K562 (cell line): ENCODE measurements around the gene NLK. TPM values are rescaled to one million over a fixed set of nuclear protein-coding genes. Genes with fewer than 3 reads are reported as not detected.

ENCODE experiments used
- ATAC-seq: fragments of 200-7000 bp; cut with Tn5 transposase; 3 replicates; pipeline ENCODE4 v1.9.1; 2020; ENCODE audit warnings: moderate library complexity
- BruUV-seq: library from RNA; stranded (reverse); fragments of 400-500 nt; replicated peaks from 2 replicates; lab custom pipeline; 2021; lab: Mats Ljungman, UMichigan
- CTCF ChIA-PET: fragments of 300-600 bp; formaldehyde crosslinking; extraction: SDS; loops from one replicate; lab custom pipeline; 2021; ENCODE audit warnings: low intra/inter-chr PET ratio; lab: Yijun Ruan, JAX
- POLR2A ChIA-PET: fragments of 300-600, 350-650 bp; sonication (Branson Sonifier 250); formaldehyde crosslinking; extraction: SDS; loops from one replicate; lab custom pipeline; 2021; ENCODE audit warnings: antibody characterized with exemption, inconsistent platforms; lab: Yijun Ruan, JAX
- DNase-seq, 4 experiments: peaks; one replicate each; pipeline versions ENCODE4 v3.0.0 to v3.0.0-alpha.2; 2011 to 2018; ENCODE audit warnings: low spot score in 3 of 4, mixed read lengths in 3 of 4; ENCODE audit errors: extremely low read depth in 1 of 4
- FAIRE-seq: peaks from 2 replicates; lab custom pipeline; 2011; peaks lifted over from hg19 to GRCh38; lab: Jason Lieb, UNC
- H2AFZ ChIP-seq: 2 replicates; pipeline ENCODE4 v1.6.0; 2011; ENCODE audit warnings: low read depth, low read length, control low read depth, inconsistent platforms
- H3K27ac ChIP-seq: fragments of 200-600 bp; 3 replicates; pipeline ENCODE4 v1.8.0; 2011; ENCODE audit warnings: low read depth, mild to moderate bottlenecking, control low read depth, inconsistent platforms, low read length, moderate library complexity, mixed read lengths; ENCODE audit errors: extremely low read depth
- H3K27me3 ChIP-seq, 2 experiments: fragments of 300-600 bp in 1 of 2; 2 replicates in 1 of 2; 3 replicates in 1 of 2; pipeline versions ENCODE4 v1.6.0 to v1.8.0; 2011; ENCODE audit warnings: inconsistent platforms in 2 of 2, low read length in 2 of 2, mild to moderate bottlenecking in 1 of 2, mixed read lengths in 1 of 2, moderate library complexity in 1 of 2; ENCODE audit not compliant: control insufficient read depth in 2 of 2, insufficient read depth in 2 of 2
- H3K36me3 ChIP-seq: fragments of 300-600 bp; 3 replicates; pipeline ENCODE4 v1.8.0; 2011; ENCODE audit warnings: mild to moderate bottlenecking, low read length, inconsistent platforms; ENCODE audit not compliant: control insufficient read depth, insufficient read depth
- H3K4me1 ChIP-seq, 2 experiments: fragments of 200-600 bp in 1 of 2; replicated peaks in 1 of 2; 2 replicates in 1 of 2; 3 replicates in 1 of 2; pipeline versions ENCODE4 v1.5.1 to v1.8.0; 2011; ENCODE audit warnings: inconsistent platforms in 2 of 2, low read length in 2 of 2, mild to moderate bottlenecking in 1 of 2, mixed read lengths in 1 of 2, moderate library complexity in 1 of 2; ENCODE audit not compliant: control insufficient read depth in 2 of 2, insufficient read depth in 2 of 2
- H3K4me2 ChIP-seq: 2 replicates; pipeline ENCODE4 v1.6.1; 2011; ENCODE audit warnings: low read length, control low read depth, inconsistent platforms, mixed read lengths; ENCODE audit not compliant: insufficient read depth
- H3K4me3 ChIP-seq: fragments of 200-600 bp; sonication (generic), shearing (Covaris generic); 2 replicates; pipeline ENCODE4 v1.5.1; 2016; ENCODE audit warnings: control low read depth, inconsistent platforms
- H3K79me2 ChIP-seq: fragments of 200-600 bp; 3 replicates; pipeline ENCODE4 v1.8.0; 2011; ENCODE audit warnings: low read length, inconsistent platforms; ENCODE audit not compliant: control insufficient read depth, insufficient read depth
- H3K9ac ChIP-seq, 2 experiments: 2 replicates each; pipeline versions ENCODE4 v1.6.0 to v1.6.1; 2011; ENCODE audit warnings: low read depth in 2 of 2, low read length in 2 of 2, control low read depth in 1 of 2, inconsistent platforms in 1 of 2, mild to moderate bottlenecking in 1 of 2, mixed read lengths in 1 of 2; ENCODE audit not compliant: insufficient read depth in 1 of 2
- H3K9me1 ChIP-seq: one replicate; pipeline ENCODE4 v1.6.0; 2011; ENCODE audit warnings: inconsistent platforms, mild to moderate bottlenecking, low read length, moderate library complexity; ENCODE audit not compliant: control insufficient read depth, insufficient read depth
- H3K9me3 ChIP-seq: replicated peaks from 2 replicates; pipeline ENCODE4 v1.5.1; 2011; ENCODE audit warnings: low read depth, low read length, inconsistent platforms; ENCODE audit not compliant: control insufficient read depth, insufficient read depth
- H4K20me1 ChIP-seq: replicated peaks from 2 replicates; pipeline ENCODE4 v1.6.1; 2011; ENCODE audit warnings: low read length, inconsistent platforms, mixed read lengths; ENCODE audit not compliant: control insufficient read depth, insufficient read depth
- RBM14 ChIP-seq: fragments of 200-400 bp; formaldehyde crosslinking; IDR thresholded peaks from 2 replicates; pipeline ENCODE4 v1.6.1; 2018; ENCODE audit warnings: low read depth, mild to moderate bottlenecking, low read length, moderate library complexity, borderline replicate concordance; ENCODE audit not compliant: insufficient read depth
- WGBS: fragments of 100-300 bp; shearing (Covaris generic); methylation state at CpG from one replicate; pipeline ENCODE4 v1.1.6; 2016; ENCODE audit warnings: low coverage, mixed read lengths; ENCODE audit not compliant: insufficient coverage; ENCODE audit errors: missing lambda C conversion rate; 5-methylcytosine and 5-hydroxymethylcytosine counted together
- in situ Hi-C: fragments of 300-500 bp; cut with MboI; formaldehyde crosslinking; loops from 4 replicates; pipeline ENCODE4 v1.15.0; 2018; ENCODE audit warnings: inconsistent platforms, mixed read lengths
- intact Hi-C: fragments of 100-400 bp; cut with micrococcal nuclease; formaldehyde crosslinking; loops from 2 replicates; pipeline ENCODE4 v1.14.2; 2022
- polyA plus RNA-seq, 8 experiments: library from polyadenylated mRNA; depleted of rRNA in 4 of 8; stranded (reverse) in 5 of 8; unstranded in 3 of 8; fragments of >200 nt; fragmentation: Nextera tagmentation in 2 of 8; fragmentation: Illumina TruSeq in 1 of 8; extraction: Ambion mirVana in 2 of 8; extraction: Trizol in 1 of 8; gene quantifications; 2 replicates each; pipeline versions ENCODE4 v1.2.1 to v1.2.3, GENCODE V29; 2011 to 2014; ENCODE audit warnings: inconsistent platforms in 1 of 8, missing spikeins in 1 of 8
- total RNA-seq, 7 experiments: library from RNA; depleted of rRNA in 6 of 7; stranded (reverse); fragments of >200 nt in 6 of 7; fragmentation: Illumina TruSeq in 2 of 7; extraction: Trizol in 2 of 7; gene quantifications; 2 replicates each; pipeline versions ENCODE4 v1.2.1 to v1.2.3, GENCODE V29; 2011 to 2021; ENCODE audit warnings: low replicate concordance in 1 of 7
- TF ChIP-seq, protein P1 (sequence below): sonication (generic); formaldehyde crosslinking; IDR thresholded peaks from 2 replicates; pipeline ENCODE4 v1.8.1; 2023; ENCODE audit warnings: mild to moderate bottlenecking, missing genetic modification reagents

NLK gene
- total and polyA plus RNA-seq, 9 of the 15 experiments (the other 6 are each of a cell fraction or from before 2014, with no cell fraction given), result 10.9 to 59.6 (median 26.7) TPM

DNA sequence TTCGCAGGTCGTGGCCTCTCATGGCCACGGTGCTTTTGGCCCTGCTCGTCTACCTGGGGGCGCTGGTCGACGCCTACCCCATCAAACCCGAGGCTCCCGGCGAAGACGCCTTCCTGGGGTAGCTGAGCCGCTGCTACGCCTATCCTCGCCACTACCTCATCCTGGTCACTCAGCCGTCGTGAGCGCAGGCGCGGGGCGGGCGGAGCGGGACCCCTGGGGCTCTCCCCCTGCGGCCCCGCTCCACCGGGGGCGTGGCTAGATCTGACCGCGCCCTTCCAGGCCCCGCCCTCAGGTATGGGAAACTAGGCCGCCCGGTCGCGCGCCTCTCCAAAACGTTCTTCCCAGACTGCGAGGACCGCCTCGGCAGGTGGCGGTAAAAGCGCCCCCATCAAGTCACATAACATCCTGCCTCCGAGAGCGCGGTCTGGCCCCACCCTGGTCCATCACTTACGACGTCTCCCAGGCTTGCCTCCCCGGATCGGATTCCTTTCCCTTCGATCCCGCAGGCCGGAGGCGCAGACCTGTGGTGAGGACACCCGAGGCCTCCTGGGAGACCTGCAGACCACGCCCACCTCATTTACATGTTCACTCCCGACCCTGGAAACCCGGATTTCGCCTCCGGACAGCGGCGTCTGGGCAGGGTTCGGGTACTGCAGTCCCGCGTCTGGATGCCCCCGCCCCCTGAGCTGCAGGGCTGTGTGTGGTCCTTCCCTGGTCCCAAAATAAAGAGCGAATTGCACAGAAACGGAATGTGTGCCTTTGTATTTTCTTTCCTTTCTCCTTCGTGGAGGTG is 185.0 kb downstream of the NLK start:
- BruUV-seq, result no TSS peak
- no peak for FAIRE-seq
- Histone ChIP-seq H3K79me2 (no peaks in the 10 kb centered on the region), H3K9ac (no peak overlapping the region), H3K4me1 (peaks cover 14 to 43% of the 10 kb centered on the region in 2 experiments; a peak in 4 of 5 replicates), H3K36me3 (no peaks in the 10 kb centered on the region), H3K9me1 (peaks cover 4% of the 10 kb centered on the region), H3K4me3 (no peak overlapping the region), H4K20me1 (peaks cover 11% of the 10 kb centered on the region), H3K9me3 (no peaks in the 10 kb centered on the region), H3K27me3 (no peaks in the 10 kb centered on the region; a peak in 1 of 5 replicates), H3K4me2 (no peak overlapping the region)
- DNase-seq, result peak in 1 of 4 experiments; percentile 25
- WGBS, result 65% methylated on average over 23 of the region's 66 CpGs
- ATAC-seq, result no peak
- in situ Hi-C loops, result no loop called here
- TF ChIP-seq, protein P1, sequence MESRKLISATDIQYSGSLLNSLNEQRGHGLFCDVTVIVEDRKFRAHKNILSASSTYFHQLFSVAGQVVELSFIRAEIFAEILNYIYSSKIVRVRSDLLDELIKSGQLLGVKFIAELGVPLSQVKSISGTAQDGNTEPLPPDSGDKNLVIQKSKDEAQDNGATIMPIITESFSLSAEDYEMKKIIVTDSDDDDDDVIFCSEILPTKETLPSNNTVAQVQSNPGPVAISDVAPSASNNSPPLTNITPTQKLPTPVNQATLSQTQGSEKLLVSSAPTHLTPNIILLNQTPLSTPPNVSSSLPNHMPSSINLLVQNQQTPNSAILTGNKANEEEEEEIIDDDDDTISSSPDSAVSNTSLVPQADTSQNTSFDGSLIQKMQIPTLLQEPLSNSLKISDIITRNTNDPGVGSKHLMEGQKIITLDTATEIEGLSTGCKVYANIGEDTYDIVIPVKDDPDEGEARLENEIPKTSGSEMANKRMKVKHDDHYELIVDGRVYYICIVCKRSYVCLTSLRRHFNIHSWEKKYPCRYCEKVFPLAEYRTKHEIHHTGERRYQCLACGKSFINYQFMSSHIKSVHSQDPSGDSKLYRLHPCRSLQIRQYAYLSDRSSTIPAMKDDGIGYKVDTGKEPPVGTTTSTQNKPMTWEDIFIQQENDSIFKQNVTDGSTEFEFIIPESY (CRISPR knock-in tag), result 0 out of 2 replicates have a peak, but pooled peaks have one; percentile 35
- TF ChIP-seq RBM14, result no peak
- TF ChIP-seq, all 486 proteins: peak for 1
- POLR2A ChIA-PET, result no interaction called here
- no peak overlapping the region for H3K27ac ChIP-seq
- CTCF ChIA-PET, result no interaction called here
- intact Hi-C loops, result loop anchor here (10.0 kb wide), 1 partner anchor 53 kb away; no protein-coding TSS in a partner anchor
- H2AFZ ChIP-seq, result no peak overlapping the region
